HepG2 (cell line): Measurements from ENCODE around the gene CDKN2A. TPM values are rescaled to one million over a fixed set of nuclear protein-coding genes. Genes with fewer than 3 reads are reported as not detected.

ENCODE experiments used
- ATAC-seq: fragments of 200-7000 bp; cut with Tn5 transposase; 3 replicates; pipeline ENCODE4 v1.9.1; 2020; ENCODE audit warnings: mild to moderate bottlenecking, moderate library complexity
- BruUV-seq: library from RNA; stranded (reverse); fragments of 400-500 nt; replicated peaks from 2 replicates; lab custom pipeline; 2021; lab: Mats Ljungman, UMichigan
- CTCF ChIA-PET: fragments of 300-600 bp; formaldehyde crosslinking; extraction: SDS; loops from one replicate; lab custom pipeline; 2021; ENCODE audit warnings: low total read pairs, inconsistent platforms, low intra/inter-chr PET ratio; lab: Yijun Ruan, JAX
- POLR2A ChIA-PET: fragments of 350-600 bp; sonication (Branson Sonifier 250); formaldehyde crosslinking; loops from one replicate; lab custom pipeline; 2020; ENCODE audit warnings: antibody characterized with exemption, inconsistent platforms; lab: Yijun Ruan, JAX
- DNase-seq: peaks from one replicate; pipeline ENCODE4 v3.0.0-alpha.2; 2015; ENCODE audit warnings: low spot score
- FAIRE-seq: peaks from 3 replicates; lab custom pipeline; 2011; peaks lifted over from hg19 to GRCh38; lab: Jason Lieb, UNC
- H2AFZ ChIP-seq: one replicate; pipeline ENCODE4 v1.6.1; 2011; ENCODE audit warnings: low read length, inconsistent platforms
- H3K27ac ChIP-seq: fragments of 300-600 bp; 3 replicates; pipeline ENCODE4 v1.8.0; 2011; ENCODE audit warnings: mixed run types, mild to moderate bottlenecking, mixed read lengths, low read length, inconsistent platforms; ENCODE audit not compliant: insufficient read depth; ENCODE audit errors: extremely low read length
- H3K27me3 ChIP-seq, 2 experiments: fragments of 200-600 bp in 1 of 2; 2 replicates in 1 of 2; 3 replicates in 1 of 2; pipeline versions ENCODE4 v1.6.0 to v1.8.0; 2011; ENCODE audit warnings: low read length in 2 of 2, mild to moderate bottlenecking in 2 of 2, moderate library complexity in 2 of 2, inconsistent platforms in 1 of 2; ENCODE audit not compliant: insufficient read depth in 2 of 2, control insufficient read depth in 1 of 2
- H3K36me3 ChIP-seq, 2 experiments: fragments of 200-600 bp in 1 of 2; replicated peaks in 1 of 2; 2 replicates in 1 of 2; 3 replicates in 1 of 2; pipeline versions ENCODE4 v1.5.1 to v1.8.0; 2011; ENCODE audit warnings: low read length in 2 of 2, inconsistent platforms in 1 of 2; ENCODE audit not compliant: insufficient read depth in 2 of 2, control insufficient read depth in 1 of 2
- H3K4me1 ChIP-seq: 2 replicates; pipeline ENCODE4 v1.5.1; 2012; ENCODE audit warnings: low read length, inconsistent platforms; ENCODE audit not compliant: insufficient read depth
- H3K4me2 ChIP-seq: 2 replicates; pipeline ENCODE4 v1.6.0; 2011; ENCODE audit warnings: low read depth, low read length, inconsistent platforms
- H3K4me3 ChIP-seq, 3 experiments: fragments of 200-600 bp in 1 of 3; sonication (generic), shearing (Covaris generic) in 1 of 3; replicated peaks in 1 of 3; 2 replicates each; pipeline ENCODE4 v1.5.1; 2011 to 2016; ENCODE audit warnings: low read length in 3 of 3, inconsistent platforms in 2 of 3, low read depth in 2 of 3, mild to moderate bottlenecking in 2 of 3, control low read depth in 1 of 3, mixed read lengths in 1 of 3; ENCODE audit not compliant: insufficient read depth in 1 of 3
- H3K79me2 ChIP-seq: one replicate; pipeline ENCODE4 v1.6.1; 2011; ENCODE audit warnings: low read length, inconsistent platforms; ENCODE audit not compliant: insufficient read depth
- H3K9ac ChIP-seq: 2 replicates; pipeline ENCODE4 v1.6.0; 2011; ENCODE audit warnings: mild to moderate bottlenecking, low read depth, low read length, inconsistent platforms; ENCODE audit not compliant: insufficient read depth
- H3K9me3 ChIP-seq: 2 replicates; pipeline ENCODE4 v1.5.1; 2012; ENCODE audit warnings: mild to moderate bottlenecking, low read length
- H4K20me1 ChIP-seq: 2 replicates; pipeline ENCODE4 v1.6.0; 2011; ENCODE audit warnings: inconsistent platforms, mild to moderate bottlenecking, low read length, moderate library complexity; ENCODE audit not compliant: insufficient read depth
- DZIP1 ChIP-seq: sonication (generic); formaldehyde crosslinking; IDR thresholded peaks from 2 replicates; pipeline ENCODE4 v1.5.0; 2020; ENCODE audit warnings: mild to moderate bottlenecking, missing genetic modification reagents
- MEF2D ChIP-seq: sonication (generic); formaldehyde crosslinking; IDR thresholded peaks from 2 replicates; pipeline ENCODE4 v1.5.1; 2020; ENCODE audit warnings: mild to moderate bottlenecking, missing genetic modification reagents
- MEIS1 ChIP-seq: sonication (generic); formaldehyde crosslinking; IDR thresholded peaks from 2 replicates; pipeline ENCODE4 v1.9.0; 2021; ENCODE audit warnings: mild to moderate bottlenecking, missing genetic modification reagents, moderate library complexity, borderline replicate concordance
- NFRKB ChIP-seq: fragments of 450-650 bp; IDR thresholded peaks from 2 replicates; pipeline ENCODE4 v1.6.1; 2017
- ZNF317 ChIP-seq: sonication (generic); formaldehyde crosslinking; IDR thresholded peaks from 2 replicates; pipeline ENCODE4 v1.5.0; 2020; ENCODE audit warnings: mild to moderate bottlenecking, missing genetic modification reagents
- ZNF562 ChIP-seq: sonication (generic); formaldehyde crosslinking; IDR thresholded peaks from 2 replicates; pipeline ENCODE4 v1.8.0; 2022; ENCODE audit warnings: missing genetic modification reagents, borderline replicate concordance
- WGBS: methylation state at CpG from one replicate; pipeline ENCODE4 v1.1.6; 2017; ENCODE audit warnings: low lambda C conversion rate; 5-methylcytosine and 5-hydroxymethylcytosine counted together
- in situ Hi-C: cut with HindIII; loops from 2 replicates; pipeline ENCODE4 v1.10.0; 2017; ENCODE audit warnings: low pct_unique_long_range_greater_than_20kb; ENCODE audit not compliant: extremely low pct_ligation_motif_present
- intact Hi-C: fragments of 100-400 bp; cut with micrococcal nuclease; formaldehyde crosslinking; loops from one replicate; pipeline ENCODE4 v1.10.0; 2022; ENCODE audit not compliant: unreplicated experiment
- polyA plus RNA-seq, 8 experiments: library from polyadenylated mRNA; depleted of rRNA in 3 of 8; stranded (reverse) in 7 of 8; unstranded in 1 of 8; fragments of >200 nt; fragmentation: Illumina TruSeq in 4 of 8; extraction: Trizol in 4 of 8; gene quantifications; 2 replicates each; pipeline versions ENCODE4 v1.2.1 to v1.2.3, GENCODE V29; 2011 to 2016; ENCODE audit warnings: low read depth in 4 of 8, missing spikeins in 1 of 8, mixed read lengths in 1 of 8; ENCODE audit not compliant: insufficient read depth in 1 of 8
- total RNA-seq, 5 experiments: library from RNA; depleted of rRNA; stranded (reverse); fragments of >200 nt; fragmentation: Illumina TruSeq; extraction: Trizol; gene quantifications; 2 replicates each; pipeline ENCODE4 v1.2.3, GENCODE V29; 2016; ENCODE audit warnings: low read depth in 1 of 5

Gene CDKN2A
- total and polyA plus RNA-seq, 2 of the 13 experiments (the other 11 are each of a cell fraction or from before 2014, with no cell fraction given), result 4.2 to 4.8 TPM

- CTCF ChIA-PET, result no interaction called here
- in situ Hi-C loops, result loop anchor here (10.0 kb wide), 1 partner anchor 193 kb away; no protein-coding TSS in a partner anchor
Observed at GRCh38 chr9:22041344-22041743, 47.2 kb upstream of the CDKN2A start.

More at GRCh38 chr9:22041344-22041743, 47.2 kb upstream of the CDKN2A start:
- intact Hi-C loops, result no loop called here
- Histone ChIP-seq H3K9me3 (no peaks in the 10 kb centered on the region), H3K9ac (no peak overlapping the region), H3K4me2 (no peak overlapping the region), H2AFZ (no peak overlapping the region), H3K4me3 (no peak overlapping the region), H4K20me1 (no peaks in the 10 kb centered on the region), H3K79me2 (no peaks in the 10 kb centered on the region), H3K27ac (no peak overlapping the region), H3K4me1 (peaks cover 6% of the 10 kb centered on the region; the same call in 1 of the 2 replicates), H3K27me3 (no peaks in the 10 kb centered on the region), H3K36me3 (no peaks in the 10 kb centered on the region)
- 0% methylated on average over 1 of the region's 1 CpG for WGBS
- BruUV-seq, result no TSS peak
- ATAC-seq (no peak), DNase-seq (no peak), FAIRE-seq (no peak)
- POLR2A ChIA-PET, result no interaction called here
- no peak for TF ChIP-seq ZNF317 (CRISPR knock-in tag)
- TF ChIP-seq NFRKB, result no peak
- TF ChIP-seq DZIP1 (CRISPR knock-in tag), result no peak
- TF ChIP-seq MEF2D (CRISPR knock-in tag), result no peak
- TF ChIP-seq MEIS1 (CRISPR knock-in tag), result no peak
- TF ChIP-seq ZNF562 (CRISPR knock-in tag), result no peak
